Activated B cell treated with CpG ODN at 0.5 μM for 24 hours (primary cell): ENCODE results near the gene ARHGEF12. TPM values are rescaled to one million over a fixed set of nuclear protein-coding genes. Genes with fewer than 3 reads are reported as not detected.

Source experiments
- ATAC-seq: fragments of 200-7000 bp; cut with Tn5 transposase; one replicate; pipeline ENCODE4 v1.10.0; 2021; ENCODE audit warnings: low read depth, mild to moderate bottlenecking, moderate library complexity
- CTCF ChIA-PET: fragments of 350-600 bp; sonication (Branson Sonifier 250); formaldehyde crosslinking; loops from one replicate; lab custom pipeline; 2021; ENCODE audit warnings: antibody characterized with exemption; lab: Charles Lee
- POLR2A ChIA-PET: fragments of 350-600 bp; sonication (Branson Sonifier 250); formaldehyde crosslinking; loops from one replicate; lab custom pipeline; 2021; ENCODE audit warnings: antibody characterized with exemption; lab: Charles Lee
- DNase-seq: peaks from one replicate; pipeline ENCODE4 v3.0.0; 2022
- H3K27ac Mint-ChIP-seq: one replicate; pipeline ENCODE4 v1.8.0; 2020; ENCODE audit warnings: mixed read lengths
- H3K27me3 Mint-ChIP-seq: one replicate; pipeline ENCODE4 v1.8.0; 2021; ENCODE audit warnings: mixed read lengths
- H3K36me3 Mint-ChIP-seq: one replicate; pipeline ENCODE4 v1.8.0; 2021; ENCODE audit warnings: low read depth, mixed read lengths
- H3K4me1 Mint-ChIP-seq: one replicate; pipeline ENCODE4 v1.8.0; 2021; ENCODE audit warnings: mixed read lengths
- H3K4me3 Mint-ChIP-seq: one replicate; pipeline ENCODE4 v1.8.0; 2020; ENCODE audit warnings: mild to moderate bottlenecking, mixed read lengths
- H3K9me3 Mint-ChIP-seq: one replicate; pipeline ENCODE4 v1.8.0; 2020; ENCODE audit warnings: mixed read lengths
- CTCF ChIP-seq: fragments of 200-600 bp; IDR thresholded peaks from one replicate; pipeline ENCODE4 v1.8.0; 2022; ENCODE audit warnings: antibody characterized with exemption, mild to moderate bottlenecking
- intact Hi-C: fragments of 100-400 bp; cut with micrococcal nuclease; formaldehyde crosslinking; loops from one replicate; pipeline ENCODE4 v1.15.1; 2024
- total RNA-seq: library from RNA; stranded (reverse); gene quantifications from 2 replicates; pipeline ENCODE4 v1.2.3, GENCODE V29; 2022

Gene ARHGEF12
- total RNA-seq, 1 donor from 2014 or later: 25.8 TPM

GRCh38 chr11:120398132-120398531 is 61.9 kb downstream of the ARHGEF12 start:
- DNase-seq: no peak
- no peak overlapping the region for H3K27ac Mint-ChIP-seq

GRCh38 chr11:120399307-120399706 is 63.1 kb downstream of the ARHGEF12 start:
- Mint-ChIP-seq H3K9me3 (no peaks in the 10 kb centered on the region), H3K4me1 (peaks cover 9% of the 10 kb centered on the region), H3K27me3 (peaks cover 2% of the 10 kb centered on the region), H3K4me3 (no peak overlapping the region), H3K36me3 (no peaks in the 10 kb centered on the region), H3K27ac (no peak overlapping the region)
- no peak for ATAC-seq
- intact Hi-C loops: no loop called here
- no peak for TF ChIP-seq CTCF
- ChIA-PET CTCF (no interaction called here), POLR2A (no interaction called here)
- no peak for DNase-seq

More at GRCh38 chr11:120398132-120398531, 61.9 kb downstream of the ARHGEF12 start:
- CTCF ChIA-PET: no interaction called here
- POLR2A ChIA-PET: no interaction called here
- ATAC-seq: no peak
- TF ChIP-seq CTCF: no peak
- H3K27me3 Mint-ChIP-seq: peaks cover 2% of the 10 kb centered on the region
- no peaks in the 10 kb centered on the region for H3K36me3 Mint-ChIP-seq
- intact Hi-C loops: no loop called here
- peaks cover 9% of the 10 kb centered on the region for H3K4me1 Mint-ChIP-seq
- no peak overlapping the region for H3K4me3 Mint-ChIP-seq
- no peaks in the 10 kb centered on the region for H3K9me3 Mint-ChIP-seq

GRCh38 chr11:120400564-120401364 is 64.6 kb downstream of the ARHGEF12 start:
- peaks cover 9% of the 10 kb centered on the region for H3K4me1 Mint-ChIP-seq
- H3K27me3 Mint-ChIP-seq: no peaks in the 10 kb centered on the region
- no peak overlapping the region for H3K27ac Mint-ChIP-seq
- ChIA-PET CTCF (no interaction called here), POLR2A (no interaction called here)
- H3K9me3 Mint-ChIP-seq: no peaks in the 10 kb centered on the region
- intact Hi-C loops: no loop called here
- no peaks in the 10 kb centered on the region for H3K36me3 Mint-ChIP-seq
- TF ChIP-seq CTCF: no peak
- ATAC-seq: no peak
- no peak for DNase-seq
- H3K4me3 Mint-ChIP-seq: no peak overlapping the region

- POLR2A ChIA-PET: no interaction called here
- Mint-ChIP-seq H3K4me3 (no peak overlapping the region), H3K4me1 (peaks cover 9% of the 10 kb centered on the region), H3K27me3 (no peaks in the 10 kb centered on the region), H3K36me3 (no peaks in the 10 kb centered on the region), H3K9me3 (no peaks in the 10 kb centered on the region), H3K27ac (no peak overlapping the region)
- no peak for ATAC-seq
- CTCF ChIA-PET: no interaction called here
- intact Hi-C loops: no loop called here
- no peak for TF ChIP-seq CTCF
- DNase-seq: no peak
Measured at GRCh38 chr11:120401506-120401905, 65.3 kb downstream of the ARHGEF12 start.

DNA sequence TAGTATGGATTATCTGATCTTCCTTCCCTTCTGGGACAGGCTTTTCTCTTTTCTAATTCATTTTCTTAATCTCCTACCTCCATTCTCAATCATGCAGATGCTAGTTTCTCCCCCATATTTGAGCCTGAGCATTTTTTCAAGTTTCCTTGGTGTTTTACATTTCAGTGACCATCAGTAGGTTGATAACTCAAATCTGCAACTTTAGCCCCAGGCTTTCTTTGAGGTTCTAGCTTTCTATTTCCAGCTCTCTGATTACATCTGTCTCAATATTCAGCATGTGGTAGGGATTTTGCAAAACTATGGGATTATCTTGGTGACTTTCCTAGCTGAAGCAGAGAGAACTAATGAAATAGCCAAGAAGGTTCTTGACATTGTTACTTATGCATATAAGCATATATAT is 67.8 kb downstream of the ARHGEF12 start:
- Mint-ChIP-seq H3K9me3 (no peaks in the 10 kb centered on the region), H3K4me1 (peaks cover 9% of the 10 kb centered on the region), H3K27me3 (no peaks in the 10 kb centered on the region), H3K36me3 (peaks cover 3% of the 10 kb centered on the region), H3K27ac (no peak overlapping the region), H3K4me3 (no peak overlapping the region)
- no peak for TF ChIP-seq CTCF
- DNase-seq: no peak
- no peak for ATAC-seq
- CTCF ChIA-PET: no interaction called here
- intact Hi-C loops: no loop called here
- POLR2A ChIA-PET: no interaction called here
